ENCODE measurements around the gene KLHL28.

DNA sequence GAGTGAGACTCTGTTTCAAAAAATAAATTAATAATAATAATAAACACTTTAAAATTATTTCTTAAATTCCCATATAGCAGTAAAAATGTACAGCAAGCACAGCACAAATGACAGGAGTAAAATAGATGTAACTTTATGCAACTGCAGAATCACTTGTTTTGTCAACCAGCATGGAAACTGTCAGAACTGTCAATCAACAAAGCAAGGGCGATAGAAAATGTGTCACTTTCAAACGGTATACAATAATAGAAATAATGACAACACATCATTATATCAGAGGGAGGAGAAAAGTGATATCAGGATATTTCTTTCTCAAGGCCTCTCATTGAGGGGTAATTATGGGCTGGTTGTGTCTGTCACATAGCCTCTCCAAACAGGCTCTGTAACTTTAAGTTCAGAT, 68.2 kb downstream of the KLHL28 start:
- TF ChIP-seq, protein P1, sequence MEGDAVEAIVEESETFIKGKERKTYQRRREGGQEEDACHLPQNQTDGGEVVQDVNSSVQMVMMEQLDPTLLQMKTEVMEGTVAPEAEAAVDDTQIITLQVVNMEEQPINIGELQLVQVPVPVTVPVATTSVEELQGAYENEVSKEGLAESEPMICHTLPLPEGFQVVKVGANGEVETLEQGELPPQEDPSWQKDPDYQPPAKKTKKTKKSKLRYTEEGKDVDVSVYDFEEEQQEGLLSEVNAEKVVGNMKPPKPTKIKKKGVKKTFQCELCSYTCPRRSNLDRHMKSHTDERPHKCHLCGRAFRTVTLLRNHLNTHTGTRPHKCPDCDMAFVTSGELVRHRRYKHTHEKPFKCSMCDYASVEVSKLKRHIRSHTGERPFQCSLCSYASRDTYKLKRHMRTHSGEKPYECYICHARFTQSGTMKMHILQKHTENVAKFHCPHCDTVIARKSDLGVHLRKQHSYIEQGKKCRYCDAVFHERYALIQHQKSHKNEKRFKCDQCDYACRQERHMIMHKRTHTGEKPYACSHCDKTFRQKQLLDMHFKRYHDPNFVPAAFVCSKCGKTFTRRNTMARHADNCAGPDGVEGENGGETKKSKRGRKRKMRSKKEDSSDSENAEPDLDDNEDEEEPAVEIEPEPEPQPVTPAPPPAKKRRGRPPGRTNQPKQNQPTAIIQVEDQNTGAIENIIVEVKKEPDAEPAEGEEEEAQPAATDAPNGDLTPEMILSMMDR (IDR thresholded peaks at IDR 0.05): no peak
- no peak for TF ChIP-seq ZFX (IDR thresholded peaks at IDR 0.05; ENCODE audit: borderline replicate concordance)
